HepG2 (cell line): Measurements from ENCODE around the gene FOXA1. TPM values are rescaled to one million over a fixed set of nuclear protein-coding genes. Genes with fewer than 3 reads are reported as not detected.
A peak's percentile ranks its signal among the peaks of the same experiment; 100 is the strongest.

Experiments used
- CEBPG ChIP-seq: IDR thresholded peaks from 2 replicates; pipeline ENCODE4 v1.6.1; 2016
- FLYWCH1 ChIP-seq: sonication (generic); formaldehyde crosslinking; IDR thresholded peaks from 2 replicates; pipeline ENCODE4 v1.8.1; 2023; ENCODE audit warnings: mild to moderate bottlenecking, missing genetic modification reagents
- PBX3 ChIP-seq: sonication (generic); formaldehyde crosslinking; IDR thresholded peaks from 2 replicates; pipeline ENCODE4 v1.8.1; 2023; ENCODE audit warnings: missing genetic modification reagents, inconsistent platforms, borderline replicate concordance
- SMC3 ChIP-seq: IDR thresholded peaks from 2 replicates; pipeline ENCODE4 v1.6.1; 2011; ENCODE audit warnings: low read length, improper control_type of control experiment
- SNAPC4 ChIP-seq: sonication (generic); formaldehyde crosslinking; IDR thresholded peaks from 2 replicates; pipeline ENCODE4 v1.4.0; 2020; ENCODE audit warnings: mild to moderate bottlenecking, missing genetic modification reagents
- TIGD3 ChIP-seq: sonication (generic); formaldehyde crosslinking; IDR thresholded peaks from 2 replicates; pipeline ENCODE4 v1.5.1; 2020; ENCODE audit warnings: mild to moderate bottlenecking, missing genetic modification reagents, borderline replicate concordance
- USF2 ChIP-seq, 2 experiments: sonication (generic) in 1 of 2; formaldehyde crosslinking in 1 of 2; IDR thresholded peaks; 2 replicates each; pipeline versions ENCODE4 v1.5.1 to v1.6.1; 2011 to 2020; ENCODE audit warnings: borderline replicate concordance in 1 of 2, low read depth in 1 of 2, low read length in 1 of 2, mild to moderate bottlenecking in 1 of 2, missing genetic modification reagents in 1 of 2, moderate library complexity in 1 of 2
- ZBTB26 ChIP-seq: IDR thresholded peaks from 2 replicates; pipeline ENCODE4 v1.6.1; 2016; ENCODE audit warnings: missing compliant biosample characterization, missing genetic modification reagents, borderline replicate concordance
- ZNF326 ChIP-seq: sonication (generic); formaldehyde crosslinking; IDR thresholded peaks from 2 replicates; pipeline ENCODE4 v1.4.0; 2020; ENCODE audit warnings: missing genetic modification reagents, borderline replicate concordance
- ZNF430 ChIP-seq: sonication (generic); formaldehyde crosslinking; IDR thresholded peaks from 2 replicates; pipeline ENCODE4 v1.9.0; 2021; ENCODE audit warnings: mild to moderate bottlenecking, missing genetic modification reagents
- ZNF546 ChIP-seq: sonication (generic); formaldehyde crosslinking; conservative IDR thresholded peaks from 2 replicates; pipeline ENCODE4 v1.8.1; 2023; ENCODE audit warnings: mild to moderate bottlenecking, missing genetic modification reagents
- ZNF781 ChIP-seq: sonication (generic); formaldehyde crosslinking; IDR thresholded peaks from 2 replicates; pipeline ENCODE4 v1.5.1; 2020; ENCODE audit warnings: borderline replicate concordance, mild to moderate bottlenecking, missing genetic modification reagents; ENCODE audit errors: not compliant biosample characterization
- ZSCAN5A ChIP-seq: sonication (generic); formaldehyde crosslinking; IDR thresholded peaks from 2 replicates; pipeline ENCODE4 v1.8.0; 2022; ENCODE audit warnings: mild to moderate bottlenecking, missing genetic modification reagents, borderline replicate concordance
- polyA plus RNA-seq, 8 experiments: library from polyadenylated mRNA; depleted of rRNA in 3 of 8; stranded (reverse) in 7 of 8; unstranded in 1 of 8; fragments of >200 nt; fragmentation: Illumina TruSeq in 4 of 8; extraction: Trizol in 4 of 8; gene quantifications; 2 replicates each; pipeline versions ENCODE4 v1.2.1 to v1.2.3, GENCODE V29; 2011 to 2016; ENCODE audit warnings: low read depth in 4 of 8, missing spikeins in 1 of 8, mixed read lengths in 1 of 8; ENCODE audit not compliant: insufficient read depth in 1 of 8
- total RNA-seq, 5 experiments: library from RNA; depleted of rRNA; stranded (reverse); fragments of >200 nt; fragmentation: Illumina TruSeq; extraction: Trizol; gene quantifications; 2 replicates each; pipeline ENCODE4 v1.2.3, GENCODE V29; 2016; ENCODE audit warnings: low read depth in 1 of 5

The FOXA1 gene
- total and polyA plus RNA-seq, 2 of the 13 experiments (the other 11 are each of a cell fraction or from before 2014, with no cell fraction given): 43.4 to 58.6 TPM

GRCh38 chr14:37595809-37596621 lies 966 bp upstream of the FOXA1 start (continued):
- TF ChIP-seq SNAPC4 (CRISPR knock-in tag) (peak; percentile 92), TIGD3 (CRISPR knock-in tag) (no peak; the same call in 1 of the 2 replicates), PBX3 (0 out of 2 replicates have a peak, but pooled peaks have one; percentile 39), ZSCAN5A (CRISPR knock-in tag) (peak; percentile 96), FLYWCH1 (CRISPR knock-in tag) (peak; percentile 74; the same call in 1 of the 2 replicates), ZNF430 (CRISPR knock-in tag) (peak; percentile 11; the same call in 1 of the 2 replicates), SMC3 (no peak), ZNF781 (CRISPR knock-in tag) (peak; percentile 91), ZBTB26 (CRISPR knock-in tag) (peak; percentile 67), USF2 (IDR thresholded peaks at IDR 0.05; ENCODE audit: low read depth, low read length) (0 out of 2 replicates have a peak, but pooled peaks have one; percentile 13), USF2 (CRISPR knock-in tag; IDR thresholded peaks at IDR 0.05; ENCODE audit: borderline replicate concordance) (0 out of 2 replicates have a peak, but pooled peaks have one; percentile 58), ZNF326 (CRISPR knock-in tag) (no peak), ZNF546 (CRISPR knock-in tag) (peak; percentile 54; the same call in 1 of the 2 replicates), CEBPG (peak; percentile 24; the same call in 1 of the 2 replicates)
